ENCODE measurements around the gene BTD.
A peak's percentile ranks its signal among the peaks of the same experiment; 100 is the strongest.

Gene BTD

DNA sequence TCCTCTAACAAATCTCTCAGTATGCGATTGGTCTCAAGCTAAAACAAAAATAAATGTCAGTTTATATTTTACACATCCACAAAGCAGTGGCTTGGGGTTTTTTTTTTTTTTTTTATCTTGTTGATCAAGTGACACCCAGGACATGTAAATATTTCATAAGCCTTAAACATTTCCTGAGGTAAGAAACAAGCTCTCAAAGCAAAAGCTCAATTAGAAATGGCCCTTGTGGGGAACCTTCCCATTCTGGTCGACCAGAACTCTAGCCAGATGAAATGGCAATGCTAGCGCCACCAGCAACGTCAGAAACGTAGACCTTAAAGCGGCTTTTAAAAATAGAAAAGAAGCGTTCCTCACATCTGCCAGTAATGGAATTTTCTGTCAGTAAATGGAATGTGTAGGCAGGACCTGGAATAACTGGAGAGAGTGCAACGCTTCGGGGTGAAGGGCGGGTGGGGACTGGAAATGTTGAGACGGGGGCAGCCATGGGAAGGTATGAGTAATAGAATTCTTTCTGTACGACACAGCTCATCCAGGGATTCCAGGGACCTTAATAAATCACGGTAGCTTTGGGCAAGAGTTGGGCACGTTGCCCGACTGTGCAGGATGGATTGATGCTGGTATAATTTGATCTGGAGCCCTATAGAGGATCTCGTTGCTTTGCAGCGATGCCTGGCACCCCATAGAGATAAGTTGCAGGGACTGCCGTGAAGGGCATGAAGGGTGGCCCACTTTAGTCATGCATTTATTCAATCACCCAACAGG is 44.4 kb downstream of the BTD start (continued):
- TF ChIP-seq, protein P1, sequence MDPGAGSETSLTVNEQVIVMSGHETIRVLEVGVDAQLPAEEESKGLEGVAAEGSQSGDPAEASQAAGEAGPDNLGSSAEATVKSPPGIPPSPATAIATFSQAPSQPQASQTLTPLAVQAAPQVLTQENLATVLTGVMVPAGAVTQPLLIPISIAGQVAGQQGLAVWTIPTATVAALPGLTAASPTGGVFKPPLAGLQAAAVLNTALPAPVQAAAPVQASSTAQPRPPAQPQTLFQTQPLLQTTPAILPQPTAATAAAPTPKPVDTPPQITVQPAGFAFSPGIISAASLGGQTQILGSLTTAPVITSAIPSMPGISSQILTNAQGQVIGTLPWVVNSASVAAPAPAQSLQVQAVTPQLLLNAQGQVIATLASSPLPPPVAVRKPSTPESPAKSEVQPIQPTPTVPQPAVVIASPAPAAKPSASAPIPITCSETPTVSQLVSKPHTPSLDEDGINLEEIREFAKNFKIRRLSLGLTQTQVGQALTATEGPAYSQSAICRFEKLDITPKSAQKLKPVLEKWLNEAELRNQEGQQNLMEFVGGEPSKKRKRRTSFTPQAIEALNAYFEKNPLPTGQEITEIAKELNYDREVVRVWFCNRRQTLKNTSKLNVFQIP (CRISPR knock-in tag; IDR thresholded peaks at IDR 0.05; ENCODE audit: borderline replicate concordance, low read depth) = 0 out of 2 replicates have a peak, but pooled peaks have one; percentile 31
- no peak for TF ChIP-seq ESRRG (CRISPR knock-in tag; IDR thresholded peaks at IDR 0.05)
- TF ChIP-seq ZFP3 (CRISPR knock-in tag; IDR thresholded peaks at IDR 0.05) = peak; percentile 33; the same call in 1 of the 2 replicates

DNA sequence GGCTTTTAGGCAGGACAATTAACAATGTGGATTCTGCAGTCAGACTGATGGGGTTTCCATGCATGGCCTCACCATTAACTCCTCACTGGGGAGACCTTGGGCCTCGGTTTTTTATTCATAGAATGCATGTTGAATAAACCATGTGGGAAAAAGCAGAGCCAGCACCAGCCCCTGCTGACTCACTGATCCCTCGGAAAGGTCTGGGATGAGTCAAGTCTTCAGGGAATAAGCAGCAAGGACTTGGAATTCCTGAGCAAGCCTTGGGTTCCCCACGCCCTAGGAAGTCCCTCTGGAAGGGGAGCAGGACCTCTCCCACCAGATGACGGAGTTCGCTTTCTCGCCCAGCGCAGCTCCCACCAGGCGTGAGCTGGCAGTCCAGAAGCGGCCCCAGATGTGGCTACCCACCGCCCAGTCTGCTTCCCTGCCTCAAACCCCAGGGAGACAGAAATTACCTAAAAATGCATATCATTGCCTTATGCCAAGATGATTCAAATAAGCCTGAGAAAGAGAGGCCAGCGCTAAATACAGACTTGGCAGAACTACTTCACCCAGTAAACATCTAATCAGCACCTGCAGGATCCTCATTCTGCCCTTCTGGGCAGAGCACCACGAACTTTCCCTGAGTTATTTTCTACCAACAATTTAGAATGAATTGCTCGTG is 45.4 kb downstream of the BTD start:
- TF ChIP-seq, protein P2, sequence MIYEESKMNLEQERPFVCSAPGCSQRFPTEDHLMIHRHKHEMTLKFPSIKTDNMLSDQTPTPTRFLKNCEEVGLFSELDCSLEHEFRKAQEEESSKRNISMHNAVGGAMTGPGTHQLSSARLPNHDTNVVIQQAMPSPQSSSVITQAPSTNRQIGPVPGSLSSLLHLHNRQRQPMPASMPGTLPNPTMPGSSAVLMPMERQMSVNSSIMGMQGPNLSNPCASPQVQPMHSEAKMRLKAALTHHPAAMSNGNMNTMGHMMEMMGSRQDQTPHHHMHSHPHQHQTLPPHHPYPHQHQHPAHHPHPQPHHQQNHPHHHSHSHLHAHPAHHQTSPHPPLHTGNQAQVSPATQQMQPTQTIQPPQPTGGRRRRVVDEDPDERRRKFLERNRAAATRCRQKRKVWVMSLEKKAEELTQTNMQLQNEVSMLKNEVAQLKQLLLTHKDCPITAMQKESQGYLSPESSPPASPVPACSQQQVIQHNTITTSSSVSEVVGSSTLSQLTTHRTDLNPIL (CRISPR knock-in tag; IDR thresholded peaks at IDR 0.05; ENCODE audit: low read depth) = no peak
- TF ChIP-seq, protein P3, sequence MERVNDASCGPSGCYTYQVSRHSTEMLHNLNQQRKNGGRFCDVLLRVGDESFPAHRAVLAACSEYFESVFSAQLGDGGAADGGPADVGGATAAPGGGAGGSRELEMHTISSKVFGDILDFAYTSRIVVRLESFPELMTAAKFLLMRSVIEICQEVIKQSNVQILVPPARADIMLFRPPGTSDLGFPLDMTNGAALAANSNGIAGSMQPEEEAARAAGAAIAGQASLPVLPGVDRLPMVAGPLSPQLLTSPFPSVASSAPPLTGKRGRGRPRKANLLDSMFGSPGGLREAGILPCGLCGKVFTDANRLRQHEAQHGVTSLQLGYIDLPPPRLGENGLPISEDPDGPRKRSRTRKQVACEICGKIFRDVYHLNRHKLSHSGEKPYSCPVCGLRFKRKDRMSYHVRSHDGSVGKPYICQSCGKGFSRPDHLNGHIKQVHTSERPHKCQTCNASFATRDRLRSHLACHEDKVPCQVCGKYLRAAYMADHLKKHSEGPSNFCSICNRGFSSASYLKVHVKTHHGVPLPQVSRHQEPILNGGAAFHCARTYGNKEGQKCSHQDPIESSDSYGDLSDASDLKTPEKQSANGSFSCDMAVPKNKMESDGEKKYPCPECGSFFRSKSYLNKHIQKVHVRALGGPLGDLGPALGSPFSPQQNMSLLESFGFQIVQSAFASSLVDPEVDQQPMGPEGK (CRISPR knock-in tag; IDR thresholded peaks at IDR 0.05; ENCODE audit: borderline replicate concordance) = peak; percentile 27; the same call in 1 of the 2 replicates
- no peak for TF ChIP-seq OSR1 (CRISPR knock-in tag; IDR thresholded peaks at IDR 0.05)

DNA sequence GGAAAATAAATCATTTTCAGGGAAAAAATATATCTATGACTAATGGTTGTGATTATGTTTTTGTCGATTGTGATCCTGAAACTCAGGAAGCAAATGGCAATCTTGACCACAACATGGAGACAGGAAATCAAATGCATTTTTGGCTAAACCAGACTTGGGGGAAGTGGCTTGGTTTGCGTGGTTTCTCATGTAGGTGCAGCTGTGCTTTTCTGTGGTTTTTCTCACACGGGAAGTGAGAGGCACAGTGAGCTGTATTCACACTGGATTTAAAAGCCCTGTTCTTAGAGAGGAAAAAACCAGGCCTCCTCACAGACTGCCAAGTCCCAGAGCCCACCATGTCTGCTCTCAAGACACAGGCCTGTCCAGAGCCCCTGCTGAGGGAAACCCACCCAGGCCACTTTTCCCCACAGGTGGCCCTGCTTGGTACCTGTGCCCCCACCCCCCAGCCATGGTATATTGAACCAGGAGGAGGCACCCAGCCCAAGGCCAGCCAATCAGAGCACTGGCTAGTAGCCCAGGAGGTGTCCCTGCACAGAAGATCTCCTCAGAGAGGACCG is 46.1 kb downstream of the BTD start:
- peak; percentile 30 for ATAC-seq
- TF ChIP-seq, protein P1 (CRISPR knock-in tag; IDR thresholded peaks at IDR 0.05; ENCODE audit: borderline replicate concordance, low read depth) = no peak
- no peak for TF ChIP-seq ZNF8 (CRISPR knock-in tag; IDR thresholded peaks at IDR 0.05)
- TF ChIP-seq ZFP3 (CRISPR knock-in tag; IDR thresholded peaks at IDR 0.05) = no peak
- TF ChIP-seq TOX (CRISPR knock-in tag; IDR thresholded peaks at IDR 0.05; ENCODE audit: borderline replicate concordance) = no peak
- TF ChIP-seq, protein P4, sequence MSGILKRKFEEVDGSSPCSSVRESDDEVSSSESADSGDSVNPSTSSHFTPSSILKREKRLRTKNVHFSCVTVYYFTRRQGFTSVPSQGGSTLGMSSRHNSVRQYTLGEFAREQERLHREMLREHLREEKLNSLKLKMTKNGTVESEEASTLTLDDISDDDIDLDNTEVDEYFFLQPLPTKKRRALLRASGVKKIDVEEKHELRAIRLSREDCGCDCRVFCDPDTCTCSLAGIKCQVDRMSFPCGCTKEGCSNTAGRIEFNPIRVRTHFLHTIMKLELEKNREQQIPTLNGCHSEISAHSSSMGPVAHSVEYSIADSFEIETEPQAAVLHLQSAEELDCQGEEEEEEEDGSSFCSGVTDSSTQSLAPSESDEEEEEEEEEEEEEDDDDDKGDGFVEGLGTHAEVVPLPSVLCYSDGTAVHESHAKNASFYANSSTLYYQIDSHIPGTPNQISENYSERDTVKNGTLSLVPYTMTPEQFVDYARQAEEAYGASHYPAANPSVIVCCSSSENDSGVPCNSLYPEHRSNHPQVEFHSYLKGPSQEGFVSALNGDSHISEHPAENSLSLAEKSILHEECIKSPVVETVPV (CRISPR knock-in tag; IDR thresholded peaks at IDR 0.05) = no peak
- no peak for TF ChIP-seq ARNTL (CRISPR knock-in tag; IDR thresholded peaks at IDR 0.05; ENCODE audit: borderline replicate concordance, low read depth)
- TF ChIP-seq, protein P2 (CRISPR knock-in tag; IDR thresholded peaks at IDR 0.05; ENCODE audit: low read depth) = no peak
- TF ChIP-seq RARB (CRISPR knock-in tag; IDR thresholded peaks at IDR 0.05) = no peak
- TF ChIP-seq SNAI2 (CRISPR knock-in tag; IDR thresholded peaks at IDR 0.05) = no peak

More for the DNA sequence above, 45.4 kb downstream of the BTD start:
- ATAC-seq = peak; percentile 88

DNA sequence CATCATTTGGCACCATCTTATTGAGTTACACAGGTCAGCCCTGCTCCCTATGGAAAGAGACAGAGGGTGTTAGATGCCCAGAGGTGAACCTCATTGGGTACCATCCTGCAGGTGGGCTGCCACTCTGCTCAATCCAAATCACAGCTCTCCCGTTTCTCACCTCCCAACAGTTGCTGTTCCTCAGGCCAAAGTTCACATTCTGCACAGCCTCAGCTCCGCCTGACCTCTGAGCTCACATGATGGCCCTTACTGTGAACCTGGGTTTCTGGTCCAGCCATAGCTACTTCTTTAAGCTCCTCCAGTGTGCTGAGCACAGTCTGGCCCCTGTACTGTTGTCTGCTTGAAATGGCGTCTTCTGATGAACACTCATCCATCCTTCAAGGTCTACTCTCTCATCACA is 47.8 kb downstream of the BTD start:
- ATAC-seq = no peak
- TF ChIP-seq, protein P1 (CRISPR knock-in tag; IDR thresholded peaks at IDR 0.05; ENCODE audit: borderline replicate concordance, low read depth) = no peak
- TF ChIP-seq ZC3H10 (CRISPR knock-in tag; IDR thresholded peaks at IDR 0.05) (no peak), ZNF8 (CRISPR knock-in tag; IDR thresholded peaks at IDR 0.05) (no peak), GLIS3 (CRISPR knock-in tag; IDR thresholded peaks at IDR 0.05) (no peak), SNAI2 (CRISPR knock-in tag; IDR thresholded peaks at IDR 0.05) (no peak), TCF4 (CRISPR knock-in tag; IDR thresholded peaks at IDR 0.05; ENCODE audit: borderline replicate concordance) (no peak)
- TF ChIP-seq, protein P5, sequence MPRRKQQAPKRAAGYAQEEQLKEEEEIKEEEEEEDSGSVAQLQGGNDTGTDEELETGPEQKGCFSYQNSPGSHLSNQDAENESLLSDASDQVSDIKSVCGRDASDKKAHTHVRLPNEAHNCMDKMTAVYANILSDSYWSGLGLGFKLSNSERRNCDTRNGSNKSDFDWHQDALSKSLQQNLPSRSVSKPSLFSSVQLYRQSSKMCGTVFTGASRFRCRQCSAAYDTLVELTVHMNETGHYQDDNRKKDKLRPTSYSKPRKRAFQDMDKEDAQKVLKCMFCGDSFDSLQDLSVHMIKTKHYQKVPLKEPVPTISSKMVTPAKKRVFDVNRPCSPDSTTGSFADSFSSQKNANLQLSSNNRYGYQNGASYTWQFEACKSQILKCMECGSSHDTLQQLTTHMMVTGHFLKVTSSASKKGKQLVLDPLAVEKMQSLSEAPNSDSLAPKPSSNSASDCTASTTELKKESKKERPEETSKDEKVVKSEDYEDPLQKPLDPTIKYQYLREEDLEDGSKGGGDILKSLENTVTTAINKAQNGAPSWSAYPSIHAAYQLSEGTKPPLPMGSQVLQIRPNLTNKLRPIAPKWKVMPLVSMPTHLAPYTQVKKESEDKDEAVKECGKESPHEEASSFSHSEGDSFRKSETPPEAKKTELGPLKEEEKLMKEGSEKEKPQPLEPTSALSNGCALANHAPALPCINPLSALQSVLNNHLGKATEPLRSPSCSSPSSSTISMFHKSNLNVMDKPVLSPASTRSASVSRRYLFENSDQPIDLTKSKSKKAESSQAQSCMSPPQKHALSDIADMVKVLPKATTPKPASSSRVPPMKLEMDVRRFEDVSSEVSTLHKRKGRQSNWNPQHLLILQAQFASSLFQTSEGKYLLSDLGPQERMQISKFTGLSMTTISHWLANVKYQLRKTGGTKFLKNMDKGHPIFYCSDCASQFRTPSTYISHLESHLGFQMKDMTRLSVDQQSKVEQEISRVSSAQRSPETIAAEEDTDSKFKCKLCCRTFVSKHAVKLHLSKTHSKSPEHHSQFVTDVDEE (CRISPR knock-in tag; IDR thresholded peaks at IDR 0.05) = no peak
- TF ChIP-seq, protein P4 (CRISPR knock-in tag; IDR thresholded peaks at IDR 0.05) = no peak

All from SK-N-SH treated with all-trans-retinoic acid at 6 μM for 48 hours (cell line).